ENCODE data around the gene DLX2.

Gene DLX2

GRCh38 chr2:172050479-172051125 lies 52.1 kb downstream of the DLX2 start:
- no peak for DNase-seq

GRCh38 chr2:172049567-172050120 lies 53.1 kb downstream of the DLX2 start:
- no peak for DNase-seq
